HG02588 (cell line): ENCODE results near the gene TMEM51.

Experiments
- ATAC-seq: cut with Tn5 transposase; IDR thresholded peaks from one replicate; pipeline ENCODE4 v1.9.1; 2021; ENCODE audit warnings: mild to moderate bottlenecking, moderate library complexity; ENCODE audit not compliant: unreplicated experiment

Gene TMEM51

DNA sequence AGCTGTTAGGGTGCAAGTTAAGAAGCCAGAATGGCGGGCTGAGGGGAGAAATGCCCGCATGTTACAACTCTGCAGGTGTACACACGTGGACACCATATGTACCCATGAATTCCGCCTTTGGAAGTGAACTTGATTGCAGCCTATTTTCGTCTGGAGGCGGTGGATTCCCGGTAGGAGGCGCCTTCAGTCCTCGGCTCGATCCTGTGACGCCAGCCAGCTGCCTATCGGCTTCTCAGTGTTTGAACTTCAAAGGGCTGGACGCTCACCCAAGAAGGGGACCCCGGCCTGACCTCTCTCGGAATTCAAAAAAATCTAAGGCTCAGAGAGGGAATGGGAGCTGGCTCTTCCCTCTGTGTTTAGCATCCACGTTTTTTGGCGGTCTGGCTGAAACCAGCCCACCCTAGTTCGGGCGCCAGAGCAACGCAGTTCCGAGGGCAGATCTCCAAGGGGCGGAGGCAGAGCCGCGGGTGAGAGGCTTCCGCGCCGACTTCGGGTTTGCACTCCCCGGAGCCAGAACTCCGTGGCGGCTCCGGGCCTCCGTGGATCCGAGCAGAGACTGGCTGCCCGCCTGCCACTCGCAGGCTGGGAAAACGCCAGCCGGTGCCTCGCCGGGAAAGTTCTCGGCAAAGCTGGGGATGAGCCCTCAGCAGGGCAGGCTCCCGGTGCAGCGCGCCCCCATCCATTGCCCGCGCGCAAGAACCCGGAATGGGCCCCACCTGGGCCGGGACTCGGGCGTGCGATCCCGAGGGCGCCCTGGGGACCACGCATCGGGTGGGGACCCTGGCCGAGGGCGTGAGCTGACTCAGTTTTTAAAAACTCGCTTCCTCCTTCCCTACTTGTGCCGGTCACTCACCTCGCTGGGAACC, 996 bp upstream of the TMEM51 start:
- no peak for ATAC-seq

DNA sequence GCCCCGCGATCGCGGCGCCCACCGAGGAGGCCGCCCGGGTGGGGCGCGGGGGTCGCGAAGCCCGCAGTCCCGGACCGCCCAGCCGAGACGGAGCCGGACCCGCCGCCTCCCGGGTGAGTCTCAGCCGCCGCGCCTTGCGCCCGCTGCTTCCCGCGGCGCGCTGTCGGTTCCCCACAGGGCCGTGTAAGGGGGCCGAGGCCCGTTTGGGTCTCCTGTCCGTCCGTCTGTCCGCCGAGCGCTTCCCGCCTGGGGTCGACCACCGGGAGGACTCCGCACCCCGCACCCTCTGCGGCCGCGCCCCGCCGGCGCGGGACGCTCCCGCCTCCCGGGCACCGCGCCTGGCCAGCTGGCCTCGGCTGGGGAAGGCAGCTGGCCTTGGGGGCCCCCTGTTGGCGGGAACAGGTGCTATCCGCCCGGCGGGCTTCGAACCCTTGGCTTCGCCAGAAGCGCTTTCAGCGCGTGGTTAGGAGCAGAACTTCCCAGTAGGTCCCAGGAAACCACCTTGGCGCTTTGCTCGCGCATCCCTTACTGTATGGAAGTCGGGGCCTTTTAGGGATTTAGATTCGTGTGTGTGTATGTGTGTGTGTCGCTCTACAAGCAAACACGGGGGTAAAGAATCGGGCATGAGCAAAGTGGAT, 414 bp downstream of the TMEM51 start:
- ATAC-seq, result no peak

DNA sequence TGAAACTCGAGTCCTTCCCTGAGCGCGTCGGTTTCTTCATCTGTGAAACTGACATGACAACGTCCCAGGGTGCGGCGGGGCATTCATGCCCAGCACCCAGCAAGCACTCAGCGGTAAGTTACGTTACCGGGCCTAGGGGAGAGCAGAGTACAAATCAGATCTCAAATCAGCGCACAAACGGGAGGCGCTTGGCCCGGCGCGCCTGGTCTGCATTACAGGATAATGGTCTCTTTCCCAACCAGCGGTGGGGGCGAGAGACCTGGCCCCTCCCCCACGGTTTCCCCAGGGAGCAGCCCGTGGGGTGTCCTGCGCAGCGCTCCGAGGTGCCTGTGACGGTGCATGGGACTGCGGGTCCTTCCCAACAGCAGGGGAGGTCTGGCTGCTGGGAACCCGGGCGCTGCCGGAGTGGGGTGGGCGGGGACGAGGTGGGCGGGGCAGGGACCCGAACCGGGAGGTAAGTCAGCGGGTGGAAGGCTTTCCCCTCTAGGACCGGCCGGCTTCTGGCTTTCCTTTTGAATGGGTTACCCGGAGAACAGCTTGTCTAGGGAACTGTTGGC, 1.0 kb downstream of the TMEM51 start:
- no peak for ATAC-seq

DNA sequence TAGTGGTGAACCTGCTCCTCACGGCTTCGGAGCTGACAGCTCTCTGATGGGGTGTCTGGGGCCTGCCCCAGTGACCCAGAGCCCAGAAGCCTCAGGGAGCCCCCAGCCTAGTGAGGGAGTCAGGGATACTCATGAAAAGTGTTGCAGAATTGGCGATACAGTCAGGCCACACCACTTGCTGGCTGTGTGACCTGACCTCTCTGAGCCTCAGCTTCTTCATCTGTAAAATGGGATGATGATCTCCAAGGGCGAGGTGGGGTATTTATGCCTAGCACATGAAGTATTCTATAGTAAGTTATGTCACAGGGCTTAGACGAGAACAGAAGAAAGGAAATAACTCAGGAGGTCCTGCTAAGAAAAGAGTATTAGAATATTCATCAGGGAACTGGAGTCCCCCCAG, 1.6 kb downstream of the TMEM51 start:
- no peak for ATAC-seq

DNA sequence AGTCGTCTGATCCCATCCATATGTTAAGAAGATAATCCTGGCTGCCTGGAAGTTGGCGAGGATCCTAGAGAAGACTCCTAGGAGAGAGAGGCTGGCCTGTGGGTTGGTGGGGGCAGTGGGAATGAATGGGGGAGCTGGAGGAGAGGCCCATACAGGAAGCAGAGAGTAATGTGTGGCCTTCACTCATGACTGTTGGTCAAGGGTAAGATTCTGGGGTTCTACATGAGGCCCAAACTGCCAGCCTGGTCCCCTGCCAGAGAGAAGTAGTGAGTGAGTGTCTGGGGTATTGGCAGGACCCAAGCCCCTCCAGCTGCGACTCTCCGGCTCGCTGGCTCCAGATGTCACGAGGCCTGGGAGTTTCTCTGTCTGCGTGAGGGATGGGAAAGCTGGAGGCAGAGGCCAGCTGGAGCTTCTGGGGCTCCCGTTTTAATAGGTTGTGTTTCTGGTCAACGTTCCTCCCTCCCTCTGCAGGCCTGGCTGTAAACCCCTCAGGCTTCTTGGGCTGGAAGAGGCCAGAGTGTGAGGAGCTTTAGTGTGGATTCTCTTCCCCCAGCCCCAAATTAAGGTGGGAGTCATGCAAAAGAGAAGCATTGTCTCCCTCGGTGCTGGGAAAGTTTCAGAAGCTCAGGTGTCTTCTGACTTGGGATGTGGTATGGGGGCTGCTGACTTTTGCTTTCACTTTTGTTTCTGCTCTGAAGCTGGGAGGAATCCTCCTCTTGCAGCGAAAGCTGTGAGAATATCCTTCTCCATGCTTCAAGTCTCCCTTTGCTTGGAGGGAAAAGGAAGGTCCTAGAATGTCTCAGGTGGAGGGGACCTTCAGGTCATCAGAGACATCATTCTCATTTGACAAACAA, 2.6 kb downstream of the TMEM51 start:
- ATAC-seq, result no peak

DNA sequence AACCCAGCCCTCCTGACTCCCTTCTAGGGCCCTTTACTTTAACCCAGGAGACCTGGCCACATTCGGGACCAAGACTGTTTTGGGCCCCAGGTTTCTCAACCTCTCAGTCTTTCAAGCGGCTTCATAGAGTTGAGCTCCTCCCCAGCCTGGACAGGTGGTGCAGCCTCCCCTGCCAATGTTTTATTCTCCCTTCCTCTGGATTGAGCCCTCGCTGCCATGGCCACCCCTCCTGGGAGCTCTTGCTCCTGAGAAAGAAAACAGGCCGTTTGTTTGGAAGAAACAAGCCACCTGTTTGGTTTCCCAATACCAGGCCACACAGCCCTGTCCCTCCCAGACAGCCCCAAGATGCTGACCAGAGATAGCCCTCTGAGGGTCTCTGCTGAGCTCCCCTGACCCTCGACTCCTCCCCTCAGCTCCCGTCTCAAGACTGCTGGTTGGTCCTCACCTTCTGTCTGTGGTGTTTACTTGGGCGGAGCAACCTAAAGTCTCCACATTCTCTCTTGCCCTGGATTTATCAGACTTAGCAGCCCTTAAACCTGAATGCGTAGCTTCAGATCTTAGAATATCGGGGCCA, 3.3 kb downstream of the TMEM51 start:
- no peak for ATAC-seq

DNA sequence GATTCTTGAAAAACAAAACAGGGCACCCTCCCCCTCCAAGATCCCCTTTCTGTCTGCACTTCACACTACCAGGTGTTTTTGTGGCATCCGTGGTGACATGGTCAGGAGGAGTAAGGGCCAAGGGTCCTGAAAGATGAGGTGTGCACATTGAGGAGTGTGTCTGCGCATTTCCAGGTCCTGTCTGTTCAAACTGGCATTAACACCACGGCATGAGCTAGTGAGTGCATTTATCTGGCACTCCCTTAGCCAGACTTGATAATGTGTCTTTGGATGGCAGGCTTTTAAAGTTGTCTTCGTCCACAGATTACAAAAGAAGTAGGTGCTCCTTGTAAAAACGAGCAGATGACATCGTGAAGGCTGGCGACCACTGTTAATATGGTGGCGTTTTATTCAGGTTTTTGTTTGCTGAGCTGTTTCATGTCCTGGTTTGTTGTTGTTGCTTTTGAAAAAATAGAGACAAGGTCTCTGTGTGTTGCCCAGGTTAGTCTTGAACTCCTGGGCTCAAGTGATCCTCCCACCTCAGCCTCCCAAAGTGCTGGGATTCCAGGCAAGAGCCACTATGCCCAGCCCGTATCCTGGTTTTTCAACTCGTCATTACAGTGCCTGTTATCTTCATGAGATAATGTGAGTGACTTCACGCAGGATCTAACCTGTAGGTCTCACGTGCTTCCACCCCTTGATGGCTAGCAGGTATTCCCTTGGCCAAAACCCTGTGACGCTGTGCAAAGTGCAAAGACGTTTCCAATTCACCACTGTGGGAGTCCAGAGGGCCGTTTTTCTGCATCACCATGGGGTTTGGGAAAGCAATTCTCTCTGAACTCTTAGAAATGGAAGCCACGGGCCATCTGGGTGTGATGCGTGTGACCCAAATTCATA, 4.2 kb downstream of the TMEM51 start:
- no peak for ATAC-seq

DNA sequence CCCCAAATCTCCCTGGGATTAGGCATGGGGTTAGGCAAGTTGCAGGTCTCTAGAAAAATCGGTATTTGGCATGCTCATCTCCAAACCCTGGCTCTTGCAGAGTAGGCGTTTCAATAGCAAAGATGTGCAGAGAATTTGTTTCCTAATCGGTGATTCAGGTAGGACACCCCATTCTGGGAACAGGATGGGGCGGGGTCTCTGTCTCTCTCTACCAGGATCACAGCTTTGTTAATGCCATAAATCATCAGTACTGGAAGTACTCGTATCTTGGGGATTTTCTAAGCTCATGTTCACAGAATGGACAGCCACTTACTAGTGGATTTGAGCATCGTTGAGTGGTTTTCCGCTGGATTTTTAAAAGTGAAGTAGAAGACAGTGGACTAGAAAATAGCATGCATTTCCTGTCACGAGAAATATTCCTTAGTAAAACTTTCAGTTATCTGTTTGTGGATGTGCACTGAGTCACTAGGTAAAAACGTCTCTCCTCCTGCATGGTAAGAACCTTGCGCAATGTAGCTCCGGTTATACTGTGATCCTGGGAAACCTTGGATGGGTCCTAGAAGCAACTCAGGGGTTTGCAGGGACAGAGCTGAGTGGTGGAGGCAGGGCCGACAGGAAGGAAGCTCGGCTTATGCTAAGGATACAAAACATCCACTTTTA, 5.1 kb downstream of the TMEM51 start:
- ATAC-seq, result no peak

DNA sequence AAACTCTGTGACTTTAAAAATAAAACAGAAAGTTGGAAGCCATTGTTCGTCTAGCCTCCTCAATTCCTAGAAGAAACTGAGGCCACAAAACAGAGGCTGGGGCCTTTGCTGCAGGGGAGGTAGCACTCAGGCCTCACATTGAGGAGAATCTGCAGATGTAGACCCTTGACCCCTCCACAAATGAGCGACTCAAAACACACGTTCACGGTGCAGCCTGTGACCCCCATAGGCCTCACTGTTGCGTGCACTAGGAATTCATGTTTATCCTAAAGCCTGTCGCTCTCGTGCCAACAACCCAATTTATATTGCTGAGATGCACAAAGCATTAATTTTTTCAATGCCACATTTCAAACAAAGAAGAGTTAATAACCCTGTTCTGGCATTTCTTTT, 5.6 kb downstream of the TMEM51 start:
- no peak for ATAC-seq

DNA sequence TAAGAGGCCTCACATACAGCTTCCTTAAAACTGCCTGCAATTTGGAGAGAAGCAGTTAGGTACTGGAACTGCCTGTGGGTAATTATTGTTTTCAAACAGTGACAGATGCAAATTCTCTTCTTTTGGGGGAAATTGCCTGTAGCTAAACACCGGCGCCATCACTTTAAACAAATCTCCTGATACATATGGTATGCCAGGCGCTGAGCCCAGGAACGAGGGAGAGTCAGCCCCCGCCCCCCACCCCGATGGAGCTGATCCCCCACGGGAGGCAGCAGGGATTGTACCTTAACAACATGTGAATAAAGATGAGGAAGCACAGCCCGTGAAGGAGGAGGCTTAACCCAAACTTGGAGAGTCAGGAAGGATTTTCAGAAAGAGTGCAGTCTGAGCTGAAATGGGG, 7.1 kb downstream of the TMEM51 start:
- no peak for ATAC-seq

DNA sequence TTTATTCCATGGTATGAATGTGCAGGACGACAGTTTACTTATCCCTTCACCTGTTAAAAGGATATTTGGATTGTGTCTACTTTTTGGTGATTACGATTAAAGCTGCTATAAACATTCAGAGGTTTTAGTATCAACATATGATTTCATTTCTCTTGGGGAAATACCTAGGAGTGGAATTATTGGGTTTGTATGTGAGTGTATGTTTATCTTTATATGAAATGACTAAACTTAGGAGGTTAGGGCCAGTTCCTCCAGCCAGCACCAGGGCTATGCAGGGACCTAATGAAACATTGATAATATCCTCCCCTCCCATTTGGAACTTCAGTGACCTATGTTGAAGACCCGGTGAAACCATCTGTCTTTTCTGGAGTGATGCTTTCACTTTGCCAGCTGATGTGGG, 13.8 kb downstream of the TMEM51 start:
- no peak for ATAC-seq

DNA sequence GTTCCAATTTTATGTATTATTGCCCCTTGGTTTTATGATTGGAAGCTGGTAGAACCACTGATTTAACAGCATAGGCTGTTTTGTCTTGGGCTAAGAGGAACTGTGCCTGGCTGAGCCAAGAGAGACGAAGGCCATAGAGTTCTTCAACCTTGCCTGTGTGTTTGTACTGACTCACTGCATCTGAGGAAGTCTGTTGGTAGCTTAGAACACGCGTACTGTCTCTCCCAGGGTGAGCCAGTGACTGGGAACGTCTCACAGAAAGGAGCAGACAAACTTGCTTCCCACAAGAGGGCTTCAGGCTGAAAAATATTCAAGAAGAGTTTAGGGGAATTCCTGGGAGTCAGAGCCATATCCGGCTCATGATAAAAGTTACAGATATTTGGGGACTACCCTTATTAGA, 14.9 kb downstream of the TMEM51 start:
- ATAC-seq, result no peak

DNA sequence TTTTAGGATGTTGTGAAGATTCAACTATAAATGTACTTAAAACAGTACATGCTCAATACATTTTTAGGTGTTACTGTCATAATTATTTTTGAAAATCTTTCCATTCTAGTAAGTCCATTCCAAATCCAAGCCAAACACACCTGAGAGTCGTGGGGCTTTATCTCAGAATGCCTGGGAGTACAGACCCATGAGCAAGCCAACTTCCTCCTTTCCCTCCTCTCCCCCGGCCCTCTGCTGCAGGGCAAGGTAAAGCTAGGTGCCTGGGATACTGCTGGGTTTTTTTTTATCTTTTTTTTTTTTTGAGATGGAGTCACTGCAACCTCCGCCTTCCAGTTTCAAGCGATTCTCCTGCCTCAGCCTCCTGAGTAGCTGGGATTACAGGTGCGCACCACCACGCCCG, 16.5 kb downstream of the TMEM51 start:
- no peak for ATAC-seq

DNA sequence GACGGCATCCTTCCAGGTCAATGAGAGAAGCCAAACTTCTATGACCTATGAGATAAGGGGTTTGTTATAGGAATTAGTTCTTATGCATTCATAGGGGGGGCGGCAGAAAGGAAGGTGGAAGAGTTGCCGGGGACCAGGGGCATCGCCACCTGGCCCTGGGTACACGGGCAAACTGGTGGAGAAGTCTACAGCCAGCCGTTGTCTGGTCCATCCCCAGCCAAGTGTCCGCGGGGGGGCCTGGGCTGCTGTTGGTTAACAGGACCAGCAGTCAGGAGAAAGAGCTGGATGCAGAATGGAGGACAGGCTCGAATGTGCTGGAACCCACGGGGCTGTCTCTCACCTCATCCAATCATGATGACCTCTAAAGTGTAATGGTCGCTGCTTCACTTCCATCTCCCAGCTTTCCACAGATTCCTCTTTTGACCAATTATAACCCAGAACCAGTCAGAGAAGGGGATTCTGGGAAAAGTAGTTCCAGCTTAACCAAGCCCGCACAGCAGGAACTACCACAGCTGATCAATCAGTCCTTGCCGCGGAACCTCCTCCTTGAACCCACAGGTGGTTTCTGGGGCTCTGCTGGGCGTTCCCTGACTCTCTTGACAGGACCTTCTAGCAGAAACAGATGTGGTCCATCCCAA, 17.8 kb downstream of the TMEM51 start:
- no peak for ATAC-seq

DNA sequence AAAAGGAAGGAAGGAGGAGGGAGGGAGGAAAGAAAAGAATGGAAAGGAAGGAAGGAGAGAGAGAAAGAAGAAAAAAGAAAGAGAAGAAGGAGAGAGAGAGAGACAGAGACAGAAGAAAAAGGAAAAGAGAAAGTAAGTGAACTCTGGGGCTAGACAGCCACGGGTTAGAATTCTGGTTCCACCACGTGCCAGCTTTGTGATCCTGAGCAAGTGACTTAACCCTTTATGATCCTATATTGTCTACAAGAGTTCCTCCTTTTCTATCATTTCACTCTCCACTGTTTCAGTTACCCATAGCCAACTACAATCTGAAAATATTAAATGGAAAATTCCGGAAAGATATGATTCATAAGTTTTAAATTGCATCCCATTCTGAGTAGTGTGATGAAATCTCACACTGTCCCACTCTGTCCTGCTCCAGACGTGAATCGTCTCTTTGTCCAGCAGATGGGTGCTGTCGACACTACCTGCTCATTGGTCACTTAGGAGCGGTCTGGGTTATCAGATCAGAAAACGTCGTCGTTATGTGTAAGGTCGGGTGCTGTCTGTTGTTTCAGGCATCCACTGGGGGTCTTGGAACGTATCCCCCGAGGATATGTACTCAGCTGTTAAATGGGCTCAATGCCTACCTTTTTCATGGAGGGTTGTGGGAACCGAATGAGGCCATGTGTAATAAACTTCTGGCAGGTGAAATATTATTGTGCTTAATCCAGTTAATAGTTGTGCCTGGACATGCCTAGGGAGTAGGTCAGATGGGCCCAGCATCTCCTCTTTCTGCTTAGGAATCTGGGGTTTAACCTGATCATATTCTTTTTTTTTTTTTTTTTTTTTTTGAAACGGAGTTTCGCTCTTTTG, 19.1 kb downstream of the TMEM51 start:
- ATAC-seq, result no peak

DNA sequence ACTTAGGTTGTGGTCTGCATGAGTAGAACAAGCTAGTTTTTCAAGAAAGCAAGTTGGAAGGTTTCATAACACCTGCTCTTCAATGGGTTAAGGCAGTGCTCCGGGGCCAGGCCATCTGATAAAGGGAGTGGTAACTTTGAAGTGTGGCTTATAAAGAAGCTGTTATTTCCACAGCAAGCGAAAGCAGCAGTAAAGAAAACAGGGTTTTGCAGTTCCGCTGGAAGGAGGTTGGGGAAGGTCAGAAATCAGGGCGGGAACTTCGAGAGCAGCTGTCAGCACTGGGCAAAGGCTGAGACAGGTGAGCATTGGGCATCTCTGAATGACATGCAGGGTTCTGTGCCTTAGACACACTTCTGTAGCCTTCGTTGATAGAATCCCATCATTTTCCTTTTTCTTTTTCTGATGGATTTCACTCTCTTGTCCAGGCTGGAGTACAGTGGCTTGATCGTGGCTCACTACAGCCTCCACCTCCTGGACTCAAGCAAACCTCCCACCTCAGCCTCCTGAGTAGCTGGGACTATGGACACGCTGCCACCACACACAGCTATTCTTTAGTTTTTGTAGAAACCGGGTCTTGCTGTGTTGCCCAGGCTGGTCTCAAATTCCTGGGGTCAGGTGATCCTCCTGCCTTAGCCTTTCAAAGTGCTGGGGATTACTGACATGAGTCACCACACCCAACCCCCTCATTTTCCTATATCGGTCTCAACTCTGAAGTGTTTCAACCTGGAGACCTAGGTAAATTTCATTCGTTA, 20.5 kb downstream of the TMEM51 start:
- no peak for ATAC-seq

DNA sequence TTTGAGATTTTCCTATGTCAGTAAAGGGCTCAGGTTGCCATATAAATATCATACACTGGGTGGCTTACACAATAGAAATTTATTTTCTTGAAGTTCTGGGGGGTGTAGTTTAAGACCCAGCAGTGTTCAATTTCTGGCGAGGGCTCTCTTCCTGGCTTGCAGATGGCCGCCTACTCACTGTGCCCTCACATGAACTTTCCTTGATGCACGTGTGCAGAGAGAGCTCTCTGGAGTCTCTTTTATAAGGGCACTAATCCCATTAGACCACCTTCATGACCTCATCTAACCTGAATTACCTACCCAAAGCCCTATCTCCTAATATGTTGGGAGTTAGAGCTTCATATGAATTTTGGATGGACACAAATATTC, 21.1 kb downstream of the TMEM51 start:
- ATAC-seq, result no peak
